ENCODE measurements around the gene GJB2. TPM values are rescaled to one million over a fixed set of nuclear protein-coding genes. Genes with fewer than 3 reads are reported as not detected.

The GJB2 gene
- total and polyA plus RNA-seq, 2 experiments from 2014 or later, result not detected

GRCh38 chr13:20161275-20161950 lies 31.3 kb downstream of the GJB2 start:
- Histone ChIP-seq H3K36me3 (ENCODE audit: insufficient read depth) (no peaks in the 10 kb centered on the region), H2AFZ (peak overlapping the region; percentile 98), H3K4me2 (peak overlapping the region; percentile 84), H3K79me2 (replicated peaks; ENCODE audit: insufficient read depth) (no peaks in the 10 kb centered on the region), H3K4me3 (peak overlapping the region; percentile 64), H3K27ac (ENCODE audit: low read depth) (no peak overlapping the region), H4K20me1 (replicated peaks; ENCODE audit: insufficient read depth) (0 out of 2 replicates have a peak, but pooled peaks cover 4% of the 10 kb centered on the region), H3K9me2 (ENCODE audit: insufficient read depth) (no peaks in the 10 kb centered on the region), H3K4me1 (ENCODE audit: insufficient read depth) (peaks cover 12% of the 10 kb centered on the region), H3K27me3 (ENCODE audit: insufficient read depth) (peaks cover 63% of the 10 kb centered on the region), H3F3A (replicated peaks; ENCODE audit: low read depth) (0 out of 2 replicates have a peak, but pooled peaks cover 3% of the 10 kb centered on the region)
- Mint-ChIP-seq H3K4me3 (peak overlapping the region; percentile 84), H3K27me3 (ENCODE audit: insufficient read depth, low read depth, poor library complexity) (peaks cover 44% of the 10 kb centered on the region), H3K36me3 (ENCODE audit: low read depth) (no peaks in the 10 kb centered on the region; the same call in 2 of the 3 replicates), H3K27ac (no peak overlapping the region), H3K9me3 (no peaks in the 10 kb centered on the region; the same call in 2 of the 3 replicates), H3K4me1 (peaks cover 4% of the 10 kb centered on the region)
- peak; percentile 50 for DNase-seq (ENCODE audit: low spot score)
- peak; percentile 15 for ATAC-seq
- TF ChIP-seq EZH2 (IDR thresholded peaks at IDR 0.05; ENCODE audit: low read depth, unreplicated experiment), result peak; percentile 55
- TF ChIP-seq REST (IDR thresholded peaks at IDR 0.05; ENCODE audit: unreplicated experiment), result no peak

- H3K4me3 ChIP-seq, result peak within 1 kb of the TSS; percentile 64
- no peaks in the 10 kb centered on the region for H3K9me2 ChIP-seq (ENCODE audit: insufficient read depth)
- DNase-seq (ENCODE audit: low spot score) (peak; percentile 77), ATAC-seq (peak; percentile 79)
- Mint-ChIP-seq H3K4me1 (peaks cover 4% of the 10 kb centered on the region), H3K4me3 (peak within 1 kb of the TSS; percentile 84), H3K9me3 (no peaks in the 10 kb centered on the region; the same call in 2 of the 3 replicates), H3K27me3 (ENCODE audit: insufficient read depth, low read depth, poor library complexity) (peaks cover 43% of the 10 kb centered on the region), H3K27ac (no peak within 1 kb of the TSS), H3K36me3 (ENCODE audit: low read depth) (no peaks in the 10 kb centered on the region; the same call in 2 of the 3 replicates)
- 0 out of 2 replicates have a peak, but pooled peaks cover 4% of the 10 kb centered on the region for H4K20me1 ChIP-seq (replicated peaks; ENCODE audit: insufficient read depth)
- H3K4me2 ChIP-seq, result peak within 1 kb of the TSS; percentile 84
- no peaks in the 10 kb centered on the region for H3K36me3 ChIP-seq (ENCODE audit: insufficient read depth)
- peaks cover 12% of the 10 kb centered on the region for H3K4me1 ChIP-seq (ENCODE audit: insufficient read depth)
- H3F3A ChIP-seq (replicated peaks; ENCODE audit: low read depth), result 0 out of 2 replicates have a peak, but pooled peaks cover 3% of the 10 kb centered on the region
- H3K27me3 ChIP-seq (ENCODE audit: insufficient read depth), result peaks cover 63% of the 10 kb centered on the region
- H2AFZ ChIP-seq, result peak within 1 kb of the TSS; percentile 98
- H3K79me2 ChIP-seq (replicated peaks; ENCODE audit: insufficient read depth), result no peaks in the 10 kb centered on the region
- no peak within 1 kb of the TSS for H3K27ac ChIP-seq (ENCODE audit: low read depth)
- TF ChIP-seq POLR2AphosphoS5 (IDR thresholded peaks at IDR 0.05; ENCODE audit: low read depth) (0 out of 2 replicates have a peak, but pooled peaks have one; percentile 18), REST (IDR thresholded peaks at IDR 0.05; ENCODE audit: unreplicated experiment) (no peak), EZH2 (IDR thresholded peaks at IDR 0.05; ENCODE audit: low read depth, unreplicated experiment) (peak; percentile 62), EZH2phosphoT487 (IDR thresholded peaks at IDR 0.05; ENCODE audit: unreplicated experiment) (peak; percentile 14), ZNF331 (CRISPR knock-in tag; IDR thresholded peaks at IDR 0.05; ENCODE audit: low read depth) (no peak), ETS1 (IDR thresholded peaks at IDR 0.05) (no peak)
Observed at GRCh38 chr13:20160306-20161274, 32.1 kb downstream of the GJB2 start, which contains the start of gene GJA3. TSS of gene GJA3 (minus strand) at chr13:20161052. CDS start at chr13:20143288, 17,764 bp downstream.
